HepG2 (cell line): ENCODE results near the gene DENND5B. TPM values are rescaled to one million over a fixed set of nuclear protein-coding genes. Genes with fewer than 3 reads are reported as not detected.

Experiments
- ARNT2 ChIP-seq: sonication (generic); formaldehyde crosslinking; IDR thresholded peaks from 2 replicates; pipeline ENCODE4 v1.8.0; 2022; ENCODE audit warnings: mild to moderate bottlenecking, low read depth, missing genetic modification reagents, moderate library complexity
- CAMTA2 ChIP-seq: sonication (generic); formaldehyde crosslinking; IDR thresholded peaks from 2 replicates; pipeline ENCODE4 v1.4.0; 2020; ENCODE audit warnings: mild to moderate bottlenecking, missing genetic modification reagents, borderline replicate concordance
- DR1 ChIP-seq: sonication (generic); formaldehyde crosslinking; IDR thresholded peaks from 2 replicates; pipeline ENCODE4 v1.8.0; 2021; ENCODE audit warnings: mild to moderate bottlenecking, missing genetic modification reagents, inconsistent platforms
- EED ChIP-seq: sonication (generic); formaldehyde crosslinking; IDR thresholded peaks from 2 replicates; pipeline ENCODE4 v1.5.0; 2020; ENCODE audit warnings: mild to moderate bottlenecking, missing genetic modification reagents
- ETV6 ChIP-seq: sonication (generic); formaldehyde crosslinking; conservative IDR thresholded peaks from 2 replicates; pipeline ENCODE4 v1.4.0; 2020; ENCODE audit warnings: missing genetic modification reagents
- FOXC1 ChIP-seq: sonication (generic); formaldehyde crosslinking; IDR thresholded peaks from 2 replicates; pipeline ENCODE4 v1.8.0; 2022; ENCODE audit warnings: mild to moderate bottlenecking, missing genetic modification reagents, borderline replicate concordance
- GLMP ChIP-seq: sonication (generic); formaldehyde crosslinking; IDR thresholded peaks from 2 replicates; pipeline ENCODE4 v1.9.0; 2021; ENCODE audit warnings: missing genetic modification reagents, mild to moderate bottlenecking, borderline replicate concordance
- IRX3 ChIP-seq: sonication (generic); formaldehyde crosslinking; IDR thresholded peaks from 2 replicates; pipeline ENCODE4 v1.8.1; 2023; ENCODE audit warnings: mild to moderate bottlenecking, low read depth, missing genetic modification reagents, borderline replicate concordance
- ISX ChIP-seq: sonication (generic); formaldehyde crosslinking; conservative IDR thresholded peaks from 2 replicates; pipeline ENCODE4 v1.5.0; 2020; ENCODE audit warnings: missing genetic modification reagents
- MEIS2 ChIP-seq: sonication (generic); formaldehyde crosslinking; IDR thresholded peaks from 2 replicates; pipeline ENCODE4 v1.9.0; 2021; ENCODE audit warnings: mild to moderate bottlenecking, missing genetic modification reagents
- MIER2 ChIP-seq: IDR thresholded peaks from 2 replicates; pipeline ENCODE4 v1.6.1; 2016; ENCODE audit warnings: missing biosample characterization, missing genetic modification reagents
- MIXL1 ChIP-seq: IDR thresholded peaks from 2 replicates; pipeline ENCODE4 v1.6.1; 2016
- MLX ChIP-seq: IDR thresholded peaks from 2 replicates; pipeline ENCODE4 v1.6.1; 2016
- MZF1 ChIP-seq: sonication (generic); formaldehyde crosslinking; IDR thresholded peaks from 2 replicates; pipeline ENCODE4 v1.8.1; 2023; ENCODE audit warnings: mild to moderate bottlenecking, missing genetic modification reagents, borderline replicate concordance
- SMARCE1 ChIP-seq: fragments of 450-650 bp; IDR thresholded peaks from 2 replicates; pipeline ENCODE4 v1.6.1; 2017; ENCODE audit warnings: borderline replicate concordance
- ZBTB33 ChIP-seq: sonication (generic); formaldehyde crosslinking; IDR thresholded peaks from 2 replicates; pipeline ENCODE4 v1.4.0; 2020; ENCODE audit warnings: missing genetic modification reagents
- ZBTB4 ChIP-seq: sonication (generic); formaldehyde crosslinking; IDR thresholded peaks from 2 replicates; pipeline ENCODE4 v1.4.0; 2020; ENCODE audit warnings: missing genetic modification reagents, mild to moderate bottlenecking, borderline replicate concordance
- ZNF12 ChIP-seq: sonication (generic); formaldehyde crosslinking; IDR thresholded peaks from 2 replicates; pipeline ENCODE4 v1.5.0; 2020; ENCODE audit warnings: missing genetic modification reagents
- ZNF232 ChIP-seq: sonication (generic); formaldehyde crosslinking; IDR thresholded peaks from 2 replicates; pipeline ENCODE4 v1.4.0; 2020; ENCODE audit warnings: missing genetic modification reagents, borderline replicate concordance
- ZNF280B ChIP-seq: sonication (generic); formaldehyde crosslinking; IDR thresholded peaks from 2 replicates; pipeline ENCODE4 v1.5.0; 2020; ENCODE audit warnings: missing genetic modification reagents, mild to moderate bottlenecking, borderline replicate concordance
- ZNF563 ChIP-seq: sonication (generic); formaldehyde crosslinking; IDR thresholded peaks from 2 replicates; pipeline ENCODE4 v1.8.0; 2022; ENCODE audit warnings: mild to moderate bottlenecking, moderate library complexity, missing genetic modification reagents
- ZNF720 ChIP-seq: sonication (generic); formaldehyde crosslinking; IDR thresholded peaks from 2 replicates; pipeline ENCODE4 v1.4.0; 2020; ENCODE audit warnings: missing genetic modification reagents
- polyA plus RNA-seq, 8 experiments: library from polyadenylated mRNA; depleted of rRNA in 3 of 8; stranded (reverse) in 7 of 8; unstranded in 1 of 8; fragments of >200 nt; fragmentation: Illumina TruSeq in 4 of 8; extraction: Trizol in 4 of 8; gene quantifications; 2 replicates each; pipeline versions ENCODE4 v1.2.1 to v1.2.3, GENCODE V29; 2011 to 2016; ENCODE audit warnings: low read depth in 4 of 8, missing spikeins in 1 of 8, mixed read lengths in 1 of 8; ENCODE audit not compliant: insufficient read depth in 1 of 8
- total RNA-seq, 5 experiments: library from RNA; depleted of rRNA; stranded (reverse); fragments of >200 nt; fragmentation: Illumina TruSeq; extraction: Trizol; gene quantifications; 2 replicates each; pipeline ENCODE4 v1.2.3, GENCODE V29; 2016; ENCODE audit warnings: low read depth in 1 of 5

The DENND5B gene
- total and polyA plus RNA-seq, 2 of the 13 experiments (the other 11 are each of a cell fraction or from before 2014, with no cell fraction given): 14.7 to 18.7 TPM

GRCh38 chr12:31362115-31362758 is 228.7 kb downstream of the DENND5B start (continued):
- TF ChIP-seq ZNF232 (CRISPR knock-in tag) (no peak), ARNT2 (CRISPR knock-in tag) (no peak), ZNF563 (CRISPR knock-in tag) (0 out of 2 replicates have a peak, but pooled peaks have one; percentile 40), MLX (no peak; the same call in 1 of the 2 replicates), ZNF720 (CRISPR knock-in tag) (no peak), MEIS2 (CRISPR knock-in tag) (no peak), MIXL1 (CRISPR knock-in tag) (no peak), FOXC1 (CRISPR knock-in tag) (0 out of 2 replicates have a peak, but pooled peaks have one; percentile 5), SMARCE1 (no peak), IRX3 (CRISPR knock-in tag) (no peak), ZNF280B (0 out of 2 replicates have a peak, but pooled peaks have one; percentile 12), ZNF12 (no peak), EED (CRISPR knock-in tag) (no peak), MZF1 (CRISPR knock-in tag) (no peak), GLMP (CRISPR knock-in tag) (no peak), ZBTB33 (CRISPR knock-in tag) (no peak), DR1 (no peak), ZBTB4 (CRISPR knock-in tag) (no peak), ETV6 (CRISPR knock-in tag) (no peak), MIER2 (CRISPR knock-in tag) (no peak), ISX (no peak), CAMTA2 (CRISPR knock-in tag) (no peak)
